ENCODE measurements around the gene QSOX1.

GRCh38 chr1:180154325-180155181 lies at the start of gene QSOX1:
- TF ChIP-seq GATA2 (IDR thresholded peaks at IDR 0.05; ENCODE audit: low read depth, low read length) (no peak), GATA3 (IDR thresholded peaks at IDR 0.05; ENCODE audit: low read depth, low read length) (no peak)

Measured in SH-SY5Y (cell line).